ENCODE data around the gene DACH1. TPM values are rescaled to one million over a fixed set of nuclear protein-coding genes. Genes with fewer than 3 reads are reported as not detected.

DACH1 gene
- total RNA-seq, 1 experiment from 2014 or later = 0.11 TPM

- Histone ChIP-seq H3K9me3 (ENCODE audit: low read depth, low read length, poor library complexity, severe bottlenecking) (no peaks in the 10 kb centered on the region), H3K27ac (ENCODE audit: low read depth, low read length, poor library complexity, severe bottlenecking) (no peak overlapping the region), H3K4me1 (ENCODE audit: insufficient read depth, low read length, poor library complexity, severe bottlenecking) (no peaks in the 10 kb centered on the region), H3K27me3 (replicated peaks; ENCODE audit: insufficient read depth, low read depth, low read length, poor library complexity) (no peaks in the 10 kb centered on the region), H3K36me3 (ENCODE audit: insufficient read depth, low read length, poor library complexity, severe bottlenecking) (no peaks in the 10 kb centered on the region), H3K4me3 (ENCODE audit: low read depth, low read length, poor library complexity, severe bottlenecking) (no peak overlapping the region)
- no peak for DNase-seq (ENCODE audit: low spot score)
- TF ChIP-seq CTCF (conservative IDR thresholded peaks at IDR 0.05; ENCODE audit: low read depth, low read length) (no peak), EZH2 (IDR thresholded peaks at IDR 0.05; ENCODE audit: borderline replicate concordance, low read depth, low read length, poor library complexity, severe bottlenecking) (no peak)
- POLR2A ChIA-PET (ENCODE audit: low non-redundant PET) = no interaction called here
- intact Hi-C loops (cut with micrococcal nuclease; ENCODE audit: unreplicated experiment) = no loop called here
- BruUV-seq (replicated peaks) = no TSS peak
- CTCF ChIA-PET = no interaction called here
Measured at GRCh38 chr13:71489041-71489440, 378.0 kb downstream of the DACH1 start.

- no peaks in the 10 kb centered on the region for H3K4me1 ChIP-seq (ENCODE audit: insufficient read depth, low read length, poor library complexity, severe bottlenecking)
- H3K36me3 ChIP-seq (ENCODE audit: insufficient read depth, low read length, poor library complexity, severe bottlenecking) = no peaks in the 10 kb centered on the region
- ChIA-PET CTCF (no interaction called here), POLR2A (ENCODE audit: low non-redundant PET) (no interaction called here)
- no TSS peak for BruUV-seq (replicated peaks)
- H3K27ac ChIP-seq (ENCODE audit: low read depth, low read length, poor library complexity, severe bottlenecking) = no peak overlapping the region
- H3K4me3 ChIP-seq (ENCODE audit: low read depth, low read length, poor library complexity, severe bottlenecking) = no peak overlapping the region
- H3K27me3 ChIP-seq (replicated peaks; ENCODE audit: insufficient read depth, low read depth, low read length, poor library complexity) = no peaks in the 10 kb centered on the region
- no peak for DNase-seq (ENCODE audit: low spot score)
- TF ChIP-seq CTCF (conservative IDR thresholded peaks at IDR 0.05; ENCODE audit: low read depth, low read length) (no peak), EZH2 (IDR thresholded peaks at IDR 0.05; ENCODE audit: borderline replicate concordance, low read depth, low read length, poor library complexity, severe bottlenecking) (no peak)
- intact Hi-C loops (cut with micrococcal nuclease; ENCODE audit: unreplicated experiment) = no loop called here
- H3K9me3 ChIP-seq (ENCODE audit: low read depth, low read length, poor library complexity, severe bottlenecking) = no peaks in the 10 kb centered on the region
Measured at GRCh38 chr13:71488201-71488600, 378.8 kb downstream of the DACH1 start.

GRCh38 chr13:71485913-71486312, 381.1 kb downstream of the DACH1 start:
- Histone ChIP-seq H3K27ac (ENCODE audit: low read depth, low read length, poor library complexity, severe bottlenecking) (no peak overlapping the region), H3K9me3 (ENCODE audit: low read depth, low read length, poor library complexity, severe bottlenecking) (no peaks in the 10 kb centered on the region), H3K4me1 (ENCODE audit: insufficient read depth, low read length, poor library complexity, severe bottlenecking) (no peaks in the 10 kb centered on the region), H3K27me3 (replicated peaks; ENCODE audit: insufficient read depth, low read depth, low read length, poor library complexity) (no peaks in the 10 kb centered on the region), H3K36me3 (ENCODE audit: insufficient read depth, low read length, poor library complexity, severe bottlenecking) (no peaks in the 10 kb centered on the region), H3K4me3 (ENCODE audit: low read depth, low read length, poor library complexity, severe bottlenecking) (no peak overlapping the region)
- ChIA-PET POLR2A (ENCODE audit: low non-redundant PET) (no interaction called here), CTCF (no interaction called here)
- no peak for DNase-seq (ENCODE audit: low spot score)
- TF ChIP-seq EZH2 (IDR thresholded peaks at IDR 0.05; ENCODE audit: borderline replicate concordance, low read depth, low read length, poor library complexity, severe bottlenecking) (no peak), CTCF (conservative IDR thresholded peaks at IDR 0.05; ENCODE audit: low read depth, low read length) (no peak)
- intact Hi-C loops (cut with micrococcal nuclease; ENCODE audit: unreplicated experiment) = no loop called here
- no TSS peak for BruUV-seq (replicated peaks)
